Activated T-cell treated with anti-CD3 and anti-CD28 coated beads, Interleukin-2, amount 50 U/mL, for 4 hours (primary cell): ENCODE results near the gene KCTD1. TPM values are rescaled to one million over a fixed set of nuclear protein-coding genes. Genes with fewer than 3 reads are reported as not detected.

Experiments
- ATAC-seq, 2 donors: fragments of 200-7000 bp; cut with Tn5 transposase; one replicate each; pipeline ENCODE4 v1.10.0; 2021
- DNase-seq: peaks from one replicate; pipeline ENCODE4 v3.0.0-alpha.2; 2020
- H3K27me3 Mint-ChIP-seq: one replicate; pipeline ENCODE4 v1.8.0; 2021; ENCODE audit warnings: low read depth, mixed read lengths
- H3K36me3 Mint-ChIP-seq: one replicate; pipeline ENCODE4 v1.8.0; 2022; ENCODE audit warnings: mixed read lengths; ENCODE audit not compliant: insufficient read depth
- H3K4me1 Mint-ChIP-seq: one replicate; pipeline ENCODE4 v1.8.0; 2021; ENCODE audit warnings: low read depth, mixed read lengths
- H3K4me3 Mint-ChIP-seq: one replicate; pipeline ENCODE4 v1.8.0; 2021; ENCODE audit warnings: mild to moderate bottlenecking, moderate library complexity, mixed read lengths
- H3K9me3 Mint-ChIP-seq: one replicate; pipeline ENCODE4 v1.8.0; 2021; ENCODE audit warnings: mixed read lengths
- total RNA-seq, 3 donors: library from RNA; stranded (reverse); gene quantifications; one replicate each; pipeline ENCODE4 v1.2.1, GENCODE V29; 2021

Gene KCTD1
- 1 to 10 TPM; 2.6 to 3.7 (median 3.3) TPM for total RNA-seq

DNA sequence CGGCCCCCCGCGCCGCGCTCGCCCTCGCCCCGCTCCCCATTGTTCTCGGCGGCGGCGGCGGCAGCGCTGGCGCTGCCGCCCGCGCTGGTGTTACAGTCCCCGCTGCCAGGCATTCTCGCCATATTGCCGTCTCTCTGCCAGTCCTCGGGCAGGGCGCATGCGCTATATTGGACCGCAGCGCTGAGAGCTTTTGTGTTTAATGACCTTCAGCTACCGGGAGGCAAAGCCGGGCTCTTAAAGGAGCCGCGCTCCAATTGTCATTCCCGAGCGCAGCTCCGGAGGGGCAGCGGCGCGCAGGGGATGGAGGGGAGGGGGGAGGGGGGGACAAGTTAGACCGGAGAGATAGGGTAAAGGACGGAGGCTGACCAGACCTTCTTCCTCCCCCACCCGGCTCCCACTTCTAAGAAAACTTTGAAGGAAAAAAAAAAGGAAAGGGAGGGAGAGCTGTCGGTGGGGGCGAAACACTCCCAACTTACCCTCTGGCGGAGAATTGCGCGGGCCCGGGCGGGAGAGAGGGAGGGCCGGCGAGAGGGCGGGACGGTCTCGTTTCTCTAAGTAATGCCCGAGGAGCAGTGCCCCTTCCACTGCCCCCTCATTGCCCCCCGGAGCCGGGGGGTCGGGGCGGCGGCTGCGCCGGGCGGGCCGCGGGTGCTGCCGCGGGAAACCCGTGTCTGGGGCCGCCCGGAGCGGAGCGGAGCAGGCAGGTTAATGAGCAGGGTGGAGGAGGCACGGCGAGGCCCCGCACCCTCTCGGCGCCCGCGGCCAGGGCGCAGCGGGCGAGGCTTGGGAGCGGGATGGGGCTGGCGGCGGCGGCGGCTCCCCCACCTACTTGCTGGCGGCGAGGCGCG is at the start of gene KCTD1:
Gene KCTD1, minus strand, starts transcription at position 139 of the 848 bp plus-strand sequence. Its CDS starts 17 bp downstream, at position 122.
- H3K4me1 Mint-ChIP-seq = peaks cover 40% of the 10 kb centered on the region
- peak; percentile 48 for DNase-seq
- ATAC-seq = peak; percentile 82 to 83
- peak within 1 kb of the TSS; percentile 85 for H3K4me3 Mint-ChIP-seq
- peaks cover 39% of the 10 kb centered on the region for H3K27me3 Mint-ChIP-seq
- H3K36me3 Mint-ChIP-seq = no peaks in the 10 kb centered on the region
- no peaks in the 10 kb centered on the region for H3K9me3 Mint-ChIP-seq

DNA sequence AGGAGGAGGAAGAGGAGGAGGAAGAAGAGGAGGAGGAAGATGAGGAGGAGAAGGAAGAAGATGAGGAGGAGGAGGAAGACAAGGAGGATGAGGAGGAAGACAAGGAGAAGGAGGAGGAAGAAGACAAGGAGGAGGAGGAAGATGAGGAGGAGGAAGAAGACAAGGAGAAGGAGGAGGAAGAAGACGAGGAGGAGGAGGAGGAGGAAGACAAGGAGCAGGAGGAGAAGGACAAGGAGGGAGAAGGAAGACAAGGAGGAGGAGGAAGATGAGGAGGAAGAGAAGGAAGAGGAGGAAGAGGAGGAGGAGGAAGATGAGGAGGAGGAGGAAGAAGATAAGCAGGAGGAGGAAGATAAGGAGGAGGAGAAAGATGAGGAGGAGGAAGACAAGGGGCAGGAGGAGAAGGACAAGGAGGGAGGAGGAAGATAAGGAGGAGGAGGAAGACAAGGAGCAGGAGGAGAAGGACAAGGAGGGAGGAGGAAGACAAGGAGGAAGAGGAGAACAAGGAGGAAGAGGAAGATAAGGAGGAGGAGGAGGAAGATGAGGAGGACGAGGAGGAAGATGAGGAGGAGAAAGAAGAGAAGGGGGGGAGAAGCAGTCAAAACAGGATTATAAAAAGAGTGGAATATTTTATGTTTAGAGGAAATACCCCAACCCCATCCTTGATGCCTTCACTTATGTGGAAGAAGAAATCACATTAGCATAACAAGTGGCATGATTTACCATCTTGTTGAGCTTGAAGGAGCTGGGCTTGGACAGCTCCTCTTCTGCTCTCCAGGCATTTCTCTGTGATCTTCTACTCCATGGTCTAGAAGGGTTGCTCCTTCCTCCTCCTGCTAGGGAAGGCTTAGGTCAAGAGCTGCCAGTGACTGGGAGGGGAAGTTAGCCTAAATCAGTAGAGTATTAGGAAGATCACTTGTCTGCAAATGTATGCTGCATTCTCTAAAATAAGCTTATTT is 45.3 kb upstream of the KCTD1 start:
- no peak for DNase-seq

DNA sequence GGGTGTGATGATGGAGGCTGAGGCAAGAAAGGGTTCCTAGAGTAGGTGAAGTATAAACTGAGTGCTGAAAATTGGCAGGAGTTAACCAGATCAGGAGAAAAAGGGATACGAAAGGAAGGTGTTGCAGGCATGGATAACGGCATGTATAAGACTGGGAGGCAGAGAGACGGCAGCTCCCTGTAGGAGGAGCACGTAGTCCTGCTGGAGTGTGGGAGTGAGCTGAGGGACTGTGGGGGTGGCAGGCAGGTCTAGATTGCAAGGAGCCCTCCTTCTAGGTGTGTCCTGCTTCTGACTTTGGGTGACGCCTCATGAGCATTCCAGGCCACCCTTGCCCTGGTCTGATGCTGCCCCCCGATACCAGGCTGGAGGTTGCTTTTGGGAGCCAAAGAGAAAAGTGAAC is 36.4 kb upstream of the KCTD1 start:
- Mint-ChIP-seq H3K27me3 (peaks cover 15% of the 10 kb centered on the region), H3K4me3 (no peak overlapping the region), H3K9me3 (no peaks in the 10 kb centered on the region), H3K36me3 (no peaks in the 10 kb centered on the region), H3K4me1 (no peaks in the 10 kb centered on the region)
- ATAC-seq (no peak), DNase-seq (no peak)

More for the DNA sequence above, 45.3 kb upstream of the KCTD1 start:
- Mint-ChIP-seq H3K4me3 (no peak overlapping the region), H3K4me1 (no peaks in the 10 kb centered on the region), H3K36me3 (no peaks in the 10 kb centered on the region), H3K9me3 (no peaks in the 10 kb centered on the region), H3K27me3 (peaks cover 5% of the 10 kb centered on the region)
- ATAC-seq = no peak

DNA sequence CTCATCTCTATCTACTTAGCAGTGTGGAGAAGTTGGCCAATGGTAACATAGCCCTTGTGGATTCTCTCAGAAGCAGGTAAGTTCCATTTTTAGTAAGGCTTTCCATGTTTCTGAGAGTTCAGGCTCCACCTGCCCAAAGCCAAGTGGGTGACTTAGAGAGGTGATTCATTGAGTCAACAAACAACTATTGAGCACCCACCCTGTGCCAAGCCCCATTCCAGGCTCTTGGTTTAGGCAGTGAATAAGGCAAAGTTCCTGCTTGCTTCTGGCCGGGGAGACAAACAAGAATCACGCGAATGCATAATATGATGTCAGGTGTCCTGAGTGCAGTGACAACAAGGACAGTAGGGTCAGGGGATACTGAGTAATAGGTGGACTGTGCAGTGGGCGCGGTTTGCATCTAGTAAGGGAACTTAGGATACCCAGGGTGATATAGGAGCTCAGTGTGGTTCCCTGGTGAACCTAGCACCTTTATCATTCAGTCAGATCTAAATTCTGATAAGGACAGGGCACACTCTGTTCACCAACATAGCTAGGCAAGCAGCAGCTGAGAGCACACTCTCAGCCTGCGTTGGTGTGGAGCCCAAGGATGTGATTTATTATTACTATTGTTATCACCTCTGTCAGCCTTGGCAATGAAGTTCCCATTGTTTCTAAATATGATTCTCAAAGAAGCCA is 31.7 kb upstream of the KCTD1 start:
- H3K4me3 Mint-ChIP-seq = no peak overlapping the region
- H3K27me3 Mint-ChIP-seq = peaks cover 36% of the 10 kb centered on the region
- ATAC-seq = no peak
- peaks cover 8% of the 10 kb centered on the region for H3K4me1 Mint-ChIP-seq
- no peaks in the 10 kb centered on the region for H3K9me3 Mint-ChIP-seq
- DNase-seq = no peak
- no peaks in the 10 kb centered on the region for H3K36me3 Mint-ChIP-seq

DNA sequence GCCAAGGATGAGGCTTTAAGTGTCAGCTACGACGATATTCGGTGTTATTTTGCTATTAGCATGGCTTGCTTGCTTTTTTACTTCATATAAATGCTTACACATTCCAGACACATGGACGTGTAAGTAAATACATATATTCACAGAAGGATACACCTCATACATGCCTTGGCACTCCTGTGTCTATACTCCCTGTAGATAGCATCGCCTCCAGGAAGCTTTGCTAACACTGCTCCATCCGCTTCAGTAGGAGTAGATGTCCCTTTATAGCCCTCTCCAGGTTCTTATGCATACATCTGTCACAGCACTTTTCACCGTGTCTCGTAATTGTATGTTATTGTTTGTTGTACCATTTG is 27.5 kb upstream of the KCTD1 start:
- no peaks in the 10 kb centered on the region for H3K9me3 Mint-ChIP-seq
- peaks cover 33% of the 10 kb centered on the region for H3K27me3 Mint-ChIP-seq
- H3K36me3 Mint-ChIP-seq = no peaks in the 10 kb centered on the region
- H3K4me1 Mint-ChIP-seq = peaks cover 8% of the 10 kb centered on the region
- DNase-seq = no peak
- no peak overlapping the region for H3K4me3 Mint-ChIP-seq
- no peak for ATAC-seq

DNA sequence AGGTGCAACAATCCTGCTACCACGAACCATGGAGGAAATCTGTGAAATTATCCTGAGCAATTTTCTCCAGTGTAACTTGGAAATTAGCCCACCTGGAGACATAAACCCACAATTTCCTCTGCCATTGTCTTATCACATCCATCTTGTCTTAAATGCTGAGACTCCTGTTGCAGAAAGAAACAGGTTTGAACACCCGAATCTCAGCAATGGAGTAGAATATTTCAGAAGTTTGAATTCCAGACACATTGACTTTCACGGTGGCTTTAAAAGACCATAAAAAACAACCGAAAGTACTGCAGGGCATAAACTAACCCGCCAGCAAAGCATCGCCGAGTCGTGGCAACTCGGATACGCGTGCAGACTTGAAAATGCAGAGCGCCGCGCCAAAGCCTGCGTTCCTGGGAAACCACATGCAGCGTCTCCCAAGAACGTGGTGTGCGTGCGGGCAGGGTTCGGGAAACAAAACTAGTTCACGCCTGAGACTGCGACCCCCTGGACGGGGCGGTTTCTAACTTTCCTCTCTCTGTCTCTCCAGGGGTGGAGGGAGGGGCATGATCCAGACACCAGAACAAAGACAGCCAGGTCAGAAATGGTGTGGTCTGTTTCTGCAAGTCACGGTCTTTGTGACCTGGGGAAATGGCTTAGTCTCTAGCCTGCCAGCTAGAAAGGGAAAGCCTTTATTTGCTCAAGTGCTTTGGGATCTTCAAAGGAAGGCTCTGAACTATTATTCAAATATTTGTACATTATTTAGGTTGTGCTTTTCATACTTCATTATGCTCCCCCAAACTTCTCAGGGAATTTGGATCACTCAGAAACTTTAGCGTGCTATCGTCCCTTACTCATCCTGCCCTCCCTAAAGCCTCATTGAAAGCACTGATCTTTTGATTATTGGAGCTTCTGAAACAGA is 26.9 kb upstream of the KCTD1 start:
- Mint-ChIP-seq H3K27me3 (peaks cover 31% of the 10 kb centered on the region), H3K4me3 (no peak overlapping the region), H3K4me1 (peaks cover 8% of the 10 kb centered on the region), H3K36me3 (no peaks in the 10 kb centered on the region), H3K9me3 (no peaks in the 10 kb centered on the region)
- ATAC-seq (peak in 1 of 2 donors; percentile 7), DNase-seq (no peak)

DNA sequence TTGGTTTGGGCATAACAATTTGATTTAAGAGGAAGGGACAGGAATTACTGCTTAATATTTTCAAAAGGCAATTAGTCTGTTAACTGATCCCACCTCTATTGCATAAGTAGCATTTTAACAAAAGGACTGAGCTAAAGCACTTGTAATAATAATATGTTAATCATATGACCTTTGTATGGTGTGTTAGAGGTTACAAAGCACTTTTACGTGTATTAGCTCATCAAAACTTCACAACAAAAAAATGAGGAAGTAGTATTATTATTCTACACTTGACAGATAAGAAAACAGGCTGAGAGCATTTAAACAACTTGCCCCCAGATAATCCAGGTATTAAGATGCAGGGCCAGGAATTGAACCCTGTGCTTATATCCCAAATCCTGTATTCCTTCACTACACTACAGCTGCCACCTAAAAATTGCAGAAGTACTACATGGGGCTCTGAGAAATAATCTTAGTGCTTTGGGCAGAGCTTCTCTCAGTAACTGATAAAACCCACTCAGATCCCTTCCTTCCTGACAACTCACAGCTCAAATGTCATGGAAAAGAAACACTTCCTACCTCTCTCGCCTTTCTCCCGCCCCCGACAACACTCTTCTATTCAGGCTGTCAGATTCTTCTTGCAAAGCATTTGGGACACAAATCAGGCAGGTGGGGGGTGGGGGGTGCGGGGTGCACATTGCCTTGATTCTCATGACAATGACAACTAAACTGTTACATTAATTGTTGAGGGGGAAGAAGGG is 20.7 kb upstream of the KCTD1 start:
- ATAC-seq (no peak), DNase-seq (no peak)
- Mint-ChIP-seq H3K36me3 (no peaks in the 10 kb centered on the region), H3K27me3 (no peaks in the 10 kb centered on the region), H3K4me1 (no peaks in the 10 kb centered on the region), H3K9me3 (no peaks in the 10 kb centered on the region), H3K4me3 (no peak overlapping the region)

DNA sequence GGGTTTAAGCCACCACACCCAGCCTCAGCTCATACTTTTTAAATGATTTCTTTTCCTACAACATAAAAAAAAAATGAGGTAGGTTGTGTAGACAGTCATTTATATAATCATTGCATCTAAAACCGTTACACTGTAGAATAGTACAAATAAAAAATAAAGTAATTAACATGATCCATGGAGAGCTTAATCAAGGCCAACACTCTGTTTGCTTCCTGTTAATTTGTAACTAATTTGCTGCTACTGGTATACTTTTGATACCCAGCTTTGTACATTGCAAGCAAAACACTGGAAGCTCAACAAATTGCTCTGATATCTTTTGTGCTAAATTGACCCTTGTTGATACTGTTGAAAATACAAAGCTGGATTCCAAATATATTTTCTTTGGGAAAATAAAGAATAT is 20.2 kb upstream of the KCTD1 start:
- H3K4me1 Mint-ChIP-seq = no peaks in the 10 kb centered on the region
- DNase-seq (no peak), ATAC-seq (no peak)
- no peaks in the 10 kb centered on the region for H3K36me3 Mint-ChIP-seq
- H3K4me3 Mint-ChIP-seq = no peak overlapping the region
- H3K9me3 Mint-ChIP-seq = no peaks in the 10 kb centered on the region
- H3K27me3 Mint-ChIP-seq = no peaks in the 10 kb centered on the region

DNA sequence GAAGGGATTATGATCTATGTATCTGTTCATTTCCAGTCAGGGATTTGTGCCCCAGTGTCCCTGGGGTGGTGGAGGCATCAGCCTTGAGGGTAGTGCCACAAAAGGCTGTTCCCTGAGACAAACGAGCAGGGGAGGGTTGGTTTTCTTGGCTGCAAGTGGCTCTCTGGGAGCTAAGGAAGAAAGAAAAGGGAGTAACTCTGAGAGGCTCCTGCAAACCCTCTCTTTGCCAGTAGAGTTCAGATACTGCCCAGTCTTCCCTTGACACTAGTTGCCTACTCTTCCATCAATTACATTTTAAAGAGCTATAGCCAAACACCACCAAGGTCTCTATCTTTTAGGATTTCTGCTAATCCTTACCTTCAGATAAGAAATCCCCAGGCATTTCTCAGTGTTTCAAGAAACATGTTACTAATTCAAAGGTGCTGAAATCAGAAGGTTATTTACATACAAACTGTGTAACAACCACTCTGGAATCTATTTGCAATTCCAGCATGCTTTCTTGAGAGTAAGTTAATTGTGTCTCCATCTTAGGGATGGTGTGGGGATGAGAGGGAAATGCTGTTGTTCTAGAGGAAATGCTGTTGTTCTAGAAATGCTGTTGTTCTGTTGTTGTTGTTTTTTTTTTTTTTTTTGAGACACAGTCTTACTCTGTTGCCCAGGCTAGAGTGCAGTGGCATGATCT is 18.7 kb upstream of the KCTD1 start:
- ATAC-seq = no peak
- no peaks in the 10 kb centered on the region for H3K9me3 Mint-ChIP-seq
- no peaks in the 10 kb centered on the region for H3K4me1 Mint-ChIP-seq
- H3K36me3 Mint-ChIP-seq = no peaks in the 10 kb centered on the region
- no peak for DNase-seq
- no peak overlapping the region for H3K4me3 Mint-ChIP-seq
- H3K27me3 Mint-ChIP-seq = peaks cover 7% of the 10 kb centered on the region

DNA sequence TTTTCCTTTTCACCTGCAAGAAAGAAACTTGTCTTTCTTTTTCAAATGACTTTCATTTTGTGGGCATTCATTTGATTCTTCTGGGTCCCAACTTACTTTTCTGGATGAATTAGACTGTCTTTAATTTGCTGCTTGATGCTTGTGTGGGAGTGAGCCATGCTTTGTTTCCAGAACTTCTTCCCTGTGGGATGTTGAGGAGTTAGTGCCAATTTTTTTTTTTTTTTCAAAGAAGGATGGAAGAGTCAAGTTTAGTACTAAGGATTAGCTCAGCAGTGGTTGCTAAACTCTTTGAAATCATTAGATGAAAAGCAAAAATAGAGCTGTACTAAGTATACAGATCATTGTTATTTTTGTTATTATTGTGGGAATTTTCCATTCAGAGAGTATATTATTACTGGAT is 17.2 kb upstream of the KCTD1 start:
- no peak overlapping the region for H3K4me3 Mint-ChIP-seq
- no peaks in the 10 kb centered on the region for H3K9me3 Mint-ChIP-seq
- H3K36me3 Mint-ChIP-seq = no peaks in the 10 kb centered on the region
- no peaks in the 10 kb centered on the region for H3K4me1 Mint-ChIP-seq
- H3K27me3 Mint-ChIP-seq = peaks cover 9% of the 10 kb centered on the region
- no peak for ATAC-seq
- no peak for DNase-seq

DNA sequence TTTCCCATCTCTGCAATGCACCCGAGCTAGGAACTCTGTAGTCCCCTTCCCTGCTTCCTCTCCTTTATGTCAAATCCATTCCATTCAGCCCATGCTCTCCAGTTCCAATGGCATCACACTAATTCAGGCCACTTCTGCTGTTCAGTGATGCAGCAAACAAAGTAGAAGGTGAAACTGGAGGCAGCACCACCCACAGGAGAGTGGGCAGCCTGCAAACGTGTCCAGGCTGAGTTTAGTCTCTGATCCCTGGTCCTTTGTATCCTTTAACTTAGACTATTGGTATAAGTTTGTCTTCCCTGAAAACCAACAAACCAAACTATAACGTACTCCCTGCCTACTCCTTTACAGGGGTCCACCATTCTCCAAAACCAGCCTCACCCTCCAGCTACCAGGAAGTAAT is 14.7 kb upstream of the KCTD1 start:
- DNase-seq (no peak), ATAC-seq (no peak)
- Mint-ChIP-seq H3K4me3 (no peak overlapping the region), H3K9me3 (no peaks in the 10 kb centered on the region), H3K27me3 (peaks cover 13% of the 10 kb centered on the region), H3K4me1 (no peaks in the 10 kb centered on the region), H3K36me3 (no peaks in the 10 kb centered on the region)

DNA sequence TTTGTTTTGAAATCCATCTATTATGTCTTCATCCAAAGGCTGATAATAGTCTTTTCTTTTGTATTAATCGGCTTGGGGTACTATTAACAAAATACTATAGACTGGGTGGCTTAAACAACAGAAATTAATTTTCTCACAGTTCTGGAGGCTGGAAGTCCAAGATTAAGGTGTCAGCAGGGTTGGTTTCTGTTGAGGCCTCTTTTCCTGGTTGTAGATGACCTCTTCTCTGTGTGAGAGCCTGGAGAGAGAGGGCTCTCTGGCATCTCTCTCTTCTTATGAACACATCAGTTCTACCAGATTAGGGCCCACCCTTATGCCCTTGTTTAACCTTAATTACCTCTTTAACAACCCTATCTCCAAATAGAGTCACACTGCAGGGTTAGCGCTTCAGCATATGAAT is 14.2 kb upstream of the KCTD1 start:
- H3K36me3 Mint-ChIP-seq = no peaks in the 10 kb centered on the region
- peaks cover 17% of the 10 kb centered on the region for H3K27me3 Mint-ChIP-seq
- no peaks in the 10 kb centered on the region for H3K4me1 Mint-ChIP-seq
- no peak overlapping the region for H3K4me3 Mint-ChIP-seq
- H3K9me3 Mint-ChIP-seq = no peaks in the 10 kb centered on the region
- no peak for DNase-seq
- ATAC-seq = no peak
